Measurements from ENCODE around the gene KIAA2012.

KIAA2012 gene

GRCh38 chr2:202043475-202043874, 29.6 kb upstream of the KIAA2012 start:
- TF ChIP-seq YY1 (IDR thresholded peaks at IDR 0.05; ENCODE audit: low read depth) (no peak), CEBPB (IDR thresholded peaks at IDR 0.05) (no peak), TAF1 (IDR thresholded peaks at IDR 0.05; ENCODE audit: low read depth) (no peak), REST (IDR thresholded peaks at IDR 0.05; ENCODE audit: low read depth) (no peak), NFIC (IDR thresholded peaks at IDR 0.05) (no peak), ZBTB7A (IDR thresholded peaks at IDR 0.05; ENCODE audit: low read depth) (no peak), EP300 (IDR thresholded peaks at IDR 0.05; ENCODE audit: borderline replicate concordance) (no peak), EGR1 (IDR thresholded peaks at IDR 0.05) (no peak), FOXM1 (IDR thresholded peaks at IDR 0.05; ENCODE audit: borderline replicate concordance, low read depth) (no peak), TEAD4 (IDR thresholded peaks at IDR 0.05) (no peak), TCF12 (IDR thresholded peaks at IDR 0.05; ENCODE audit: low read depth) (no peak), MAX (IDR thresholded peaks at IDR 0.05) (no peak), CREB1 (IDR thresholded peaks at IDR 0.05; ENCODE audit: low read depth) (no peak)

- TF ChIP-seq TAF1 (IDR thresholded peaks at IDR 0.05; ENCODE audit: low read depth): no peak
Measured at GRCh38 chr2:202044777-202045176, 28.3 kb upstream of the KIAA2012 start.

- TF ChIP-seq NFIC (IDR thresholded peaks at IDR 0.05) (no peak), TAF1 (IDR thresholded peaks at IDR 0.05; ENCODE audit: low read depth) (no peak), EP300 (IDR thresholded peaks at IDR 0.05; ENCODE audit: borderline replicate concordance) (no peak), USF1 (IDR thresholded peaks at IDR 0.05) (no peak), REST (IDR thresholded peaks at IDR 0.05; ENCODE audit: low read depth) (no peak), MAX (IDR thresholded peaks at IDR 0.05) (no peak), EGR1 (IDR thresholded peaks at IDR 0.05) (no peak), ZBTB7A (IDR thresholded peaks at IDR 0.05; ENCODE audit: low read depth) (no peak), TEAD4 (IDR thresholded peaks at IDR 0.05) (no peak), CREB1 (IDR thresholded peaks at IDR 0.05; ENCODE audit: low read depth) (no peak), YY1 (IDR thresholded peaks at IDR 0.05; ENCODE audit: low read depth) (no peak), RAD21 (IDR thresholded peaks at IDR 0.05; ENCODE audit: low read depth) (no peak)
Measured at GRCh38 chr2:202046572-202046971, 26.5 kb upstream of the KIAA2012 start.

- TF ChIP-seq CREB1 (IDR thresholded peaks at IDR 0.05; ENCODE audit: low read depth) (no peak), ZBTB7A (IDR thresholded peaks at IDR 0.05; ENCODE audit: low read depth) (no peak), MAX (IDR thresholded peaks at IDR 0.05) (no peak), NFIC (IDR thresholded peaks at IDR 0.05) (no peak), YY1 (IDR thresholded peaks at IDR 0.05; ENCODE audit: low read depth) (no peak), CEBPB (IDR thresholded peaks at IDR 0.05) (no peak), EP300 (IDR thresholded peaks at IDR 0.05; ENCODE audit: borderline replicate concordance) (no peak), TEAD4 (IDR thresholded peaks at IDR 0.05) (no peak), RAD21 (IDR thresholded peaks at IDR 0.05; ENCODE audit: low read depth) (no peak)
Measured at GRCh38 chr2:202049092-202049728, 23.8 kb upstream of the KIAA2012 start.

- TF ChIP-seq REST (IDR thresholded peaks at IDR 0.05; ENCODE audit: low read depth) (no peak), CEBPB (IDR thresholded peaks at IDR 0.05) (no peak), USF1 (IDR thresholded peaks at IDR 0.05) (no peak), YY1 (IDR thresholded peaks at IDR 0.05; ENCODE audit: low read depth) (no peak), NFIC (IDR thresholded peaks at IDR 0.05) (no peak), TAF1 (IDR thresholded peaks at IDR 0.05; ENCODE audit: low read depth) (no peak), CREB1 (IDR thresholded peaks at IDR 0.05; ENCODE audit: low read depth) (no peak), MAX (IDR thresholded peaks at IDR 0.05) (no peak), FOXM1 (IDR thresholded peaks at IDR 0.05; ENCODE audit: borderline replicate concordance, low read depth) (no peak), TCF12 (IDR thresholded peaks at IDR 0.05; ENCODE audit: low read depth) (no peak), RAD21 (IDR thresholded peaks at IDR 0.05; ENCODE audit: low read depth) (no peak), TEAD4 (IDR thresholded peaks at IDR 0.05) (no peak), EP300 (IDR thresholded peaks at IDR 0.05; ENCODE audit: borderline replicate concordance) (no peak)
Measured at GRCh38 chr2:202049840-202050239, 23.2 kb upstream of the KIAA2012 start.
